Karpas-422 (cell line): ENCODE measurements around the gene SEPTIN10. TPM values are rescaled to one million over a fixed set of nuclear protein-coding genes. Genes with fewer than 3 reads are reported as not detected.
"Not testable (repeated sequence)": the region's sequence is repeated elsewhere in the genome, so short reads cannot be mapped to it uniquely, and the experiment has no call there.

Source experiments
- DNase-seq: peaks from one replicate; pipeline ENCODE4 v3.0.0-alpha.2; 2015
- H2AFZ ChIP-seq: fragments of 200-600 bp; sonication (generic); 2 replicates; pipeline ENCODE4 v1.6.1; 2014; ENCODE audit warnings: antibody characterized with exemption, low read length, mixed read lengths
- H3K27ac ChIP-seq: fragments of 200-600 bp; sonication (generic); 2 replicates; pipeline ENCODE4 v1.5.1; 2014; ENCODE audit warnings: mild to moderate bottlenecking, low read length, moderate library complexity
- H3K27me3 ChIP-seq: fragments of 200-600 bp; sonication (generic); 2 replicates; pipeline ENCODE4 v1.6.1; 2014; ENCODE audit warnings: low read length, mixed read lengths
- H3K36me3 ChIP-seq: fragments of 200-600 bp; sonication (generic); 2 replicates; pipeline ENCODE4 v1.6.1; 2014; ENCODE audit warnings: low read length, mixed read lengths; ENCODE audit not compliant: insufficient read depth
- H3K4me1 ChIP-seq: fragments of 200-600 bp; sonication (generic); 2 replicates; pipeline ENCODE4 v1.6.1; 2014; ENCODE audit warnings: mild to moderate bottlenecking, low read length, mixed read lengths
- H3K4me2 ChIP-seq: fragments of 200-600 bp; sonication (generic); 2 replicates; pipeline ENCODE4 v1.6.1; 2014; ENCODE audit warnings: low read length, low read depth, mild to moderate bottlenecking; ENCODE audit not compliant: poor library complexity, severe bottlenecking
- H3K4me3 ChIP-seq: fragments of 200-600 bp; sonication (generic); 2 replicates; pipeline ENCODE4 v1.5.1; 2014; ENCODE audit warnings: mild to moderate bottlenecking, antibody characterized with exemption, low read length, mixed read lengths
- H3K79me2 ChIP-seq: fragments of 200-600 bp; sonication (generic); 2 replicates; pipeline ENCODE4 v1.6.1; 2014; ENCODE audit warnings: mild to moderate bottlenecking, low read length, mixed read lengths
- H3K9ac ChIP-seq: fragments of 200-600 bp; sonication (generic); 2 replicates; pipeline ENCODE4 v1.6.0; 2014; ENCODE audit warnings: low read length
- H3K9me2 ChIP-seq: fragments of 200-600 bp; sonication (generic), shearing (Covaris generic); replicated peaks from 2 replicates; pipeline ENCODE4 v1.6.0; 2014; ENCODE audit warnings: mild to moderate bottlenecking, low read length, moderate library complexity; ENCODE audit not compliant: insufficient read depth
- H3K9me3 ChIP-seq: fragments of 300-700, 200-600 bp; sonication (generic); 2 replicates; pipeline ENCODE4 v1.6.1; 2014; ENCODE audit warnings: low read length, mixed read lengths
- H4K20me1 ChIP-seq: fragments of 200-600 bp; sonication (generic); 2 replicates; pipeline ENCODE4 v1.6.1; 2014; ENCODE audit warnings: mild to moderate bottlenecking, antibody characterized with exemption, low read length, low read depth; ENCODE audit not compliant: insufficient read depth
- total RNA-seq: library from RNA; depleted of rRNA; stranded (reverse); fragments of >200 nt; shearing (Covaris generic); gene quantifications from 2 replicates; pipeline ENCODE4 v1.2.3, GENCODE V29; 2014; ENCODE audit warnings: low replicate concordance

SEPTIN10 gene
- total RNA-seq, 1 experiment from 2014 or later, result not detected

- no peak overlapping the region for H3K9ac ChIP-seq
These were observed 34.3 kb upstream of the SEPTIN10 start for GRCh38 chr2:109648041-109648527.

GRCh38 chr2:109647636-109648035, 33.9 kb upstream of the SEPTIN10 start:
- no peak overlapping the region for H3K27ac ChIP-seq
- H2AFZ ChIP-seq, result no peak overlapping the region
- H3K4me2 ChIP-seq, result no peak overlapping the region
- H4K20me1 ChIP-seq, result no peaks in the 10 kb centered on the region
- no peak overlapping the region for H3K9ac ChIP-seq
- H3K79me2 ChIP-seq, result no peaks in the 10 kb centered on the region
- DNase-seq, result no peak
- H3K9me3 ChIP-seq, result no peaks in the 10 kb centered on the region
- no peaks in the 10 kb centered on the region for H3K27me3 ChIP-seq
- no peaks in the 10 kb centered on the region for H3K4me1 ChIP-seq
- H3K9me2 ChIP-seq, result no peaks in the 10 kb centered on the region
- no peak overlapping the region for H3K4me3 ChIP-seq
- no peaks in the 10 kb centered on the region for H3K36me3 ChIP-seq

More at GRCh38 chr2:109648041-109648527, 34.3 kb upstream of the SEPTIN10 start:
- H3K27me3 ChIP-seq, result no peaks in the 10 kb centered on the region
- H3K36me3 ChIP-seq, result no peaks in the 10 kb centered on the region
- no peak for DNase-seq
- H3K9me2 ChIP-seq, result no peaks in the 10 kb centered on the region
- no peaks in the 10 kb centered on the region for H4K20me1 ChIP-seq
- no peak overlapping the region for H3K27ac ChIP-seq
- no peak overlapping the region for H2AFZ ChIP-seq
- no peaks in the 10 kb centered on the region for H3K9me3 ChIP-seq
- H3K4me2 ChIP-seq, result no peak overlapping the region
- H3K79me2 ChIP-seq, result no peaks in the 10 kb centered on the region
- H3K4me1 ChIP-seq, result no peaks in the 10 kb centered on the region
- no peak overlapping the region for H3K4me3 ChIP-seq

GRCh38 chr2:109646961-109647360, 33.2 kb upstream of the SEPTIN10 start:
- Histone ChIP-seq H3K9me3 (no peaks in the 10 kb centered on the region), H2AFZ (no peak overlapping the region), H3K4me2 (no peak overlapping the region), H3K9ac (no peak overlapping the region), H3K4me1 (no peaks in the 10 kb centered on the region), H3K27me3 (no peaks in the 10 kb centered on the region), H3K79me2 (no peaks in the 10 kb centered on the region), H3K27ac (no peak overlapping the region), H3K36me3 (no peaks in the 10 kb centered on the region), H4K20me1 (no peaks in the 10 kb centered on the region), H3K9me2 (no peaks in the 10 kb centered on the region), H3K4me3 (no peak overlapping the region)
- DNase-seq, result no peak

- no peak overlapping the region for H3K27ac ChIP-seq
- H3K4me1 ChIP-seq, result no peaks in the 10 kb centered on the region
- no peak overlapping the region for H3K4me3 ChIP-seq
- no peak overlapping the region for H2AFZ ChIP-seq
- H3K79me2 ChIP-seq, result no peaks in the 10 kb centered on the region
- DNase-seq, result no peak
- no peaks in the 10 kb centered on the region for H4K20me1 ChIP-seq
- H3K4me2 ChIP-seq, result no peak overlapping the region
- no peaks in the 10 kb centered on the region for H3K27me3 ChIP-seq
- H3K36me3 ChIP-seq, result no peaks in the 10 kb centered on the region
- H3K9ac ChIP-seq, result no peak overlapping the region
- no peaks in the 10 kb centered on the region for H3K9me2 ChIP-seq
- H3K9me3 ChIP-seq, result no peaks in the 10 kb centered on the region
These were observed 31.8 kb upstream of the SEPTIN10 start for GRCh38 chr2:109645412-109646184.

- no peaks in the 10 kb centered on the region for H3K9me3 ChIP-seq
- no peaks in the 10 kb centered on the region for H3K79me2 ChIP-seq
- H3K27me3 ChIP-seq, result no peaks in the 10 kb centered on the region
- H4K20me1 ChIP-seq, result no peaks in the 10 kb centered on the region
- no peak overlapping the region for H3K9ac ChIP-seq
- DNase-seq, result no peak
- H3K4me2 ChIP-seq, result no peak overlapping the region
- no peaks in the 10 kb centered on the region for H3K4me1 ChIP-seq
- H3K9me2 ChIP-seq, result no peaks in the 10 kb centered on the region
- no peaks in the 10 kb centered on the region for H3K36me3 ChIP-seq
- no peak overlapping the region for H2AFZ ChIP-seq
- no peak overlapping the region for H3K4me3 ChIP-seq
- H3K27ac ChIP-seq, result no peak overlapping the region
These were observed 31.0 kb upstream of the SEPTIN10 start for GRCh38 chr2:109644571-109645275.

GRCh38 chr2:109640000-109640399, 26.2 kb upstream of the SEPTIN10 start:
- not testable (repeated sequence) for H3K4me1 ChIP-seq, H3K27ac ChIP-seq, H3K27me3 ChIP-seq, H4K20me1 ChIP-seq, H3K36me3 ChIP-seq, H2AFZ ChIP-seq, DNase-seq, H3K9me3 ChIP-seq, H3K79me2 ChIP-seq, H3K4me3 ChIP-seq, H3K4me2 ChIP-seq, H3K9me2 ChIP-seq, H3K9ac ChIP-seq

GRCh38 chr2:109638795-109639194, 25.0 kb upstream of the SEPTIN10 start:
- Histone ChIP-seq H2AFZ (no peak overlapping the region), H3K9me3 (no peaks in the 10 kb centered on the region), H3K27ac (no peak overlapping the region), H3K4me1 (no peaks in the 10 kb centered on the region), H3K4me3 (no peak overlapping the region), H3K9ac (no peak overlapping the region), H3K4me2 (no peak overlapping the region), H3K79me2 (no peaks in the 10 kb centered on the region), H3K36me3 (no peaks in the 10 kb centered on the region), H3K27me3 (no peaks in the 10 kb centered on the region), H3K9me2 (no peaks in the 10 kb centered on the region), H4K20me1 (no peaks in the 10 kb centered on the region)
- no peak for DNase-seq

GRCh38 chr2:109637749-109638570, 24.2 kb upstream of the SEPTIN10 start:
- Histone ChIP-seq H3K79me2 (no peaks in the 10 kb centered on the region), H3K4me2 (no peak overlapping the region), H3K9ac (no peak overlapping the region), H3K9me2 (no peaks in the 10 kb centered on the region), H3K27ac (no peak overlapping the region), H4K20me1 (no peaks in the 10 kb centered on the region), H2AFZ (no peak overlapping the region), H3K4me1 (no peaks in the 10 kb centered on the region), H3K4me3 (no peak overlapping the region), H3K36me3 (no peaks in the 10 kb centered on the region), H3K27me3 (no peaks in the 10 kb centered on the region), H3K9me3 (no peaks in the 10 kb centered on the region)
- no peak for DNase-seq
